WTC11 (cell line): ENCODE data around the gene ZNF292. TPM values are rescaled to one million over a fixed set of nuclear protein-coding genes. Genes with fewer than 3 reads are reported as not detected.
"Not testable (repeated sequence)": the region's sequence is repeated elsewhere in the genome, so short reads cannot be mapped to it uniquely, and the experiment has no call there.

Source experiments
- ATAC-seq: fragments of 200-7000 bp; cut with Tn5 transposase; 2 replicates; pipeline ENCODE4 v1.10.0; 2021; ENCODE audit warnings: mild to moderate bottlenecking, moderate library complexity
- CTCF ChIA-PET: fragments of 300-600 bp; sonication (Branson Sonifier 250); formaldehyde crosslinking; loops from one replicate; lab custom pipeline; 2021; ENCODE audit warnings: antibody characterized with exemption; lab: Charles Lee
- POLR2A ChIA-PET: fragments of 350-600 bp; sonication (Branson Sonifier 250); formaldehyde crosslinking; loops from one replicate; lab custom pipeline; 2021; ENCODE audit warnings: antibody characterized with exemption; lab: Charles Lee
- DNase-seq: peaks from one replicate; pipeline ENCODE4 v3.0.0; 2021; ENCODE audit warnings: low spot score
- H3K27ac Mint-ChIP-seq: 2 replicates; pipeline ENCODE4 v1.8.0; 2021; ENCODE audit warnings: mixed read lengths
- H3K27me3 Mint-ChIP-seq: 2 replicates; pipeline ENCODE4 v1.8.0; 2021; ENCODE audit warnings: low read depth, mild to moderate bottlenecking, moderate library complexity, mixed read lengths
- H3K36me3 Mint-ChIP-seq: 2 replicates; pipeline ENCODE4 v1.8.0; 2021; ENCODE audit warnings: mixed read lengths
- H3K4me1 Mint-ChIP-seq: 2 replicates; pipeline ENCODE4 v1.8.0; 2022; ENCODE audit warnings: mixed read lengths
- H3K4me3 Mint-ChIP-seq: 2 replicates; pipeline ENCODE4 v1.8.0; 2021; ENCODE audit warnings: mild to moderate bottlenecking, moderate library complexity, mixed read lengths
- H3K9me3 Mint-ChIP-seq: 2 replicates; pipeline ENCODE4 v1.8.0; 2021; ENCODE audit warnings: mixed read lengths
- CREM ChIP-seq: sonication (generic); formaldehyde crosslinking; IDR thresholded peaks from 2 replicates; pipeline ENCODE4 v1.8.1; 2022; ENCODE audit warnings: mild to moderate bottlenecking, missing genetic modification reagents, moderate library complexity
- FOXK1 ChIP-seq: sonication (generic); formaldehyde crosslinking; IDR thresholded peaks from 2 replicates; pipeline ENCODE4 v1.8.0; 2022; ENCODE audit warnings: mild to moderate bottlenecking, moderate library complexity, missing genetic modification reagents
- GRHL2 ChIP-seq: fragments of 250-450 bp; sonication (Bioruptor Pico); IDR thresholded peaks from 2 replicates; pipeline ENCODE4 v1.8.0; 2022; ENCODE audit warnings: mild to moderate bottlenecking, moderate library complexity; ENCODE audit not compliant: insufficient replicate concordance, severe bottlenecking
- IRF2 ChIP-seq: sonication (generic); formaldehyde crosslinking; IDR thresholded peaks from 2 replicates; pipeline ENCODE4 v1.8.0; 2022; ENCODE audit warnings: low read depth, missing genetic modification reagents, borderline replicate concordance
- KAT7 ChIP-seq: sonication (generic); formaldehyde crosslinking; IDR thresholded peaks from 2 replicates; pipeline ENCODE4 v1.8.1; 2023; ENCODE audit warnings: missing genetic modification reagents, mild to moderate bottlenecking, borderline replicate concordance
- NFE2L1 ChIP-seq: sonication (generic); formaldehyde crosslinking; IDR thresholded peaks from 2 replicates; pipeline ENCODE4 v1.8.1; 2023; ENCODE audit warnings: missing genetic modification reagents
- OVOL2 ChIP-seq: fragments of 250-450 bp; sonication (Bioruptor Pico); IDR thresholded peaks from 2 replicates; pipeline ENCODE4 v1.9.0; 2021; ENCODE audit warnings: mild to moderate bottlenecking, borderline replicate concordance
- ZNF232 ChIP-seq: sonication (generic); formaldehyde crosslinking; IDR thresholded peaks from 2 replicates; pipeline ENCODE4 v1.8.0; 2022; ENCODE audit warnings: mild to moderate bottlenecking, missing genetic modification reagents
- ZNF396 ChIP-seq: fragments of 250-450 bp; sonication (Bioruptor Pico); IDR thresholded peaks from 2 replicates; pipeline ENCODE4 v1.8.0; 2021; ENCODE audit warnings: mild to moderate bottlenecking, moderate library complexity, borderline replicate concordance
- total RNA-seq: library from RNA; stranded (reverse); gene quantifications from 3 replicates; pipeline ENCODE4 v1.2.3, GENCODE V29; 2021
- TF ChIP-seq, protein P1 (sequence below): sonication (generic); formaldehyde crosslinking; IDR thresholded peaks from 2 replicates; pipeline ENCODE4 v1.8.0; 2022; ENCODE audit warnings: mild to moderate bottlenecking, missing genetic modification reagents
- TF ChIP-seq, protein P2 (sequence below): fragments of 200-600 bp; IDR thresholded peaks from 2 replicates; pipeline ENCODE4 v1.8.0; 2022; ENCODE audit warnings: antibody characterized with exemption
- TF ChIP-seq, protein P3 (sequence below): sonication (generic); formaldehyde crosslinking; IDR thresholded peaks from 2 replicates; pipeline ENCODE4 v1.8.1; 2022; ENCODE audit warnings: low read depth, missing genetic modification reagents, borderline replicate concordance
- TF ChIP-seq, protein P4 (sequence below): sonication (generic); formaldehyde crosslinking; IDR thresholded peaks from 2 replicates; pipeline ENCODE4 v1.8.1; 2022; ENCODE audit warnings: low read depth, mild to moderate bottlenecking, moderate library complexity, missing genetic modification reagents, borderline replicate concordance
- TF ChIP-seq, protein P5 (sequence below): sonication (generic); formaldehyde crosslinking; IDR thresholded peaks from 2 replicates; pipeline ENCODE4 v1.8.1; 2023; ENCODE audit warnings: mild to moderate bottlenecking, moderate library complexity, missing genetic modification reagents
- TF ChIP-seq, protein P6 (sequence below): sonication (generic); formaldehyde crosslinking; IDR thresholded peaks from 2 replicates; pipeline ENCODE4 v1.8.1; 2022; ENCODE audit warnings: mild to moderate bottlenecking, missing genetic modification reagents, moderate library complexity, borderline replicate concordance
- TF ChIP-seq, protein P7 (sequence below): sonication (generic); formaldehyde crosslinking; IDR thresholded peaks from 2 replicates; pipeline ENCODE4 v1.8.0; 2022; ENCODE audit warnings: mild to moderate bottlenecking, missing genetic modification reagents
- TF ChIP-seq, protein P8 (sequence below): sonication (generic); formaldehyde crosslinking; IDR thresholded peaks from 2 replicates; pipeline ENCODE4 v1.8.0; 2023; ENCODE audit warnings: mild to moderate bottlenecking, missing genetic modification reagents

The ZNF292 gene
- total RNA-seq, 1 experiment from 2014 or later, result 42.1 TPM

DNA sequence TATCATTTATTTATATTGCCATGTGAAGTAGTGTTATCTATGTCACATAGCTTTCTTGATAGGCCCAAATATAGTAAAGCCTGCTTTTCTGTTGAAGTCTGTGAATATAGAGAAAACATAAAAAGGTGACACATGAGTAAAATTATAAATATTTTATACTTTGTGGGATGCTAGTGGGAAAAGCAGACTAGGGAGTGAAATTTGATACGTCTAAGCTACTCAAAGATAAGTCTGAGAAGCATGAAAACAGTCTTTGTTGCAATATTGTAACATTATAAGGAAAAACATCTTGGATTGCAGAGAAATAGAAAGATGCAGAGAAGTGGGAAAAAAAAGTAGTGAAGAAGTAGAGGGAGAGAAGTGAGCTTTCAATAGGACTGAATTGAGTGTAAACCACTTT, 75.4 kb downstream of the ZNF292 start:
- POLR2A ChIA-PET, result no interaction called here
- H3K27ac Mint-ChIP-seq, result no peak overlapping the region; the same call in 1 of the 2 replicates
- peaks cover 2% of the 10 kb centered on the region; the same call in 1 of the 2 replicates for H3K4me1 Mint-ChIP-seq
- H3K27me3 Mint-ChIP-seq, result no peaks in the 10 kb centered on the region
- CTCF ChIA-PET, result no interaction called here
- H3K9me3 Mint-ChIP-seq, result no peaks in the 10 kb centered on the region
- no peak overlapping the region for H3K4me3 Mint-ChIP-seq
- TF ChIP-seq GRHL2 (CRISPR knock-in tag), result no peak
- no peak for DNase-seq
- peaks cover 8% of the 10 kb centered on the region for H3K36me3 Mint-ChIP-seq
- ATAC-seq, result no peak

DNA sequence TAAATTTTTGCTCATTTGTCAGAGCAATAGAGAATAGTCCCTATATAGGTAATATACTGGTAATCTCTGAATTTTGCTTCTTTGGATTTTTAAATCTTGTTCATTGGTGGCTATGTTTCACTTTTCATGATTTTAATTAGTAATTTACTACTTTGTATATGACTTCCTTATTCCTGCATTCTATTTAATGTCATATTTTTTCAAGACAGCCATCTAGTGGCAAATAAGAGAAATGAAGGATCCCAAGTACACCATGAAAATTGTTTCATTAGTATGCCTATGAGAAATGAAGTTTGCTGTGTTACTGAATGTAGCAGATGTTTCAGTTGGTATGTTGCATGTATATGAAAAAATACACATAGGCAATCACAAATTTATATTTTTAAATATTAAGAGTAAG, 82.4 kb downstream of the ZNF292 start:
- Mint-ChIP-seq H3K4me1 (no peaks in the 10 kb centered on the region), H3K9me3 (no peaks in the 10 kb centered on the region), H3K27ac (no peak overlapping the region), H3K27me3 (no peaks in the 10 kb centered on the region), H3K4me3 (no peak overlapping the region), H3K36me3 (peaks cover 41% of the 10 kb centered on the region)
- ChIA-PET POLR2A (no interaction called here), CTCF (interaction anchor here (1.7 kb wide), 1 partner anchor 159 kb away, joined by 7 read pairs; no protein-coding TSS in a partner anchor)
- no peak for ATAC-seq
- no peak for DNase-seq
- TF ChIP-seq ZNF396 (no peak), FOXK1 (no peak), NFE2L1 (no peak), CREM (CRISPR knock-in tag) (no peak), OVOL2 (CRISPR knock-in tag) (no peak), KAT7 (CRISPR knock-in tag) (no peak)
- TF ChIP-seq, protein P1, sequence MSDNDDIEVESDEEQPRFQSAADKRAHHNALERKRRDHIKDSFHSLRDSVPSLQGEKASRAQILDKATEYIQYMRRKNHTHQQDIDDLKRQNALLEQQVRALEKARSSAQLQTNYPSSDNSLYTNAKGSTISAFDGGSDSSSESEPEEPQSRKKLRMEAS (CRISPR knock-in tag), result no peak
- TF ChIP-seq, protein P2, sequence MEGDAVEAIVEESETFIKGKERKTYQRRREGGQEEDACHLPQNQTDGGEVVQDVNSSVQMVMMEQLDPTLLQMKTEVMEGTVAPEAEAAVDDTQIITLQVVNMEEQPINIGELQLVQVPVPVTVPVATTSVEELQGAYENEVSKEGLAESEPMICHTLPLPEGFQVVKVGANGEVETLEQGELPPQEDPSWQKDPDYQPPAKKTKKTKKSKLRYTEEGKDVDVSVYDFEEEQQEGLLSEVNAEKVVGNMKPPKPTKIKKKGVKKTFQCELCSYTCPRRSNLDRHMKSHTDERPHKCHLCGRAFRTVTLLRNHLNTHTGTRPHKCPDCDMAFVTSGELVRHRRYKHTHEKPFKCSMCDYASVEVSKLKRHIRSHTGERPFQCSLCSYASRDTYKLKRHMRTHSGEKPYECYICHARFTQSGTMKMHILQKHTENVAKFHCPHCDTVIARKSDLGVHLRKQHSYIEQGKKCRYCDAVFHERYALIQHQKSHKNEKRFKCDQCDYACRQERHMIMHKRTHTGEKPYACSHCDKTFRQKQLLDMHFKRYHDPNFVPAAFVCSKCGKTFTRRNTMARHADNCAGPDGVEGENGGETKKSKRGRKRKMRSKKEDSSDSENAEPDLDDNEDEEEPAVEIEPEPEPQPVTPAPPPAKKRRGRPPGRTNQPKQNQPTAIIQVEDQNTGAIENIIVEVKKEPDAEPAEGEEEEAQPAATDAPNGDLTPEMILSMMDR, result no peak
- TF ChIP-seq, protein P3, sequence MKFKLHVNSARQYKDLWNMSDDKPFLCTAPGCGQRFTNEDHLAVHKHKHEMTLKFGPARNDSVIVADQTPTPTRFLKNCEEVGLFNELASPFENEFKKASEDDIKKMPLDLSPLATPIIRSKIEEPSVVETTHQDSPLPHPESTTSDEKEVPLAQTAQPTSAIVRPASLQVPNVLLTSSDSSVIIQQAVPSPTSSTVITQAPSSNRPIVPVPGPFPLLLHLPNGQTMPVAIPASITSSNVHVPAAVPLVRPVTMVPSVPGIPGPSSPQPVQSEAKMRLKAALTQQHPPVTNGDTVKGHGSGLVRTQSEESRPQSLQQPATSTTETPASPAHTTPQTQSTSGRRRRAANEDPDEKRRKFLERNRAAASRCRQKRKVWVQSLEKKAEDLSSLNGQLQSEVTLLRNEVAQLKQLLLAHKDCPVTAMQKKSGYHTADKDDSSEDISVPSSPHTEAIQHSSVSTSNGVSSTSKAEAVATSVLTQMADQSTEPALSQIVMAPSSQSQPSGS, result no peak
- TF ChIP-seq, protein P4, sequence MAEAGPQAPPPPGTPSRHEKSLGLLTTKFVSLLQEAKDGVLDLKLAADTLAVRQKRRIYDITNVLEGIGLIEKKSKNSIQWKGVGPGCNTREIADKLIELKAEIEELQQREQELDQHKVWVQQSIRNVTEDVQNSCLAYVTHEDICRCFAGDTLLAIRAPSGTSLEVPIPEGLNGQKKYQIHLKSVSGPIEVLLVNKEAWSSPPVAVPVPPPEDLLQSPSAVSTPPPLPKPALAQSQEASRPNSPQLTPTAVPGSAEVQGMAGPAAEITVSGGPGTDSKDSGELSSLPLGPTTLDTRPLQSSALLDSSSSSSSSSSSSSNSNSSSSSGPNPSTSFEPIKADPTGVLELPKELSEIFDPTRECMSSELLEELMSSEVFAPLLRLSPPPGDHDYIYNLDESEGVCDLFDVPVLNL, result no peak

DNA sequence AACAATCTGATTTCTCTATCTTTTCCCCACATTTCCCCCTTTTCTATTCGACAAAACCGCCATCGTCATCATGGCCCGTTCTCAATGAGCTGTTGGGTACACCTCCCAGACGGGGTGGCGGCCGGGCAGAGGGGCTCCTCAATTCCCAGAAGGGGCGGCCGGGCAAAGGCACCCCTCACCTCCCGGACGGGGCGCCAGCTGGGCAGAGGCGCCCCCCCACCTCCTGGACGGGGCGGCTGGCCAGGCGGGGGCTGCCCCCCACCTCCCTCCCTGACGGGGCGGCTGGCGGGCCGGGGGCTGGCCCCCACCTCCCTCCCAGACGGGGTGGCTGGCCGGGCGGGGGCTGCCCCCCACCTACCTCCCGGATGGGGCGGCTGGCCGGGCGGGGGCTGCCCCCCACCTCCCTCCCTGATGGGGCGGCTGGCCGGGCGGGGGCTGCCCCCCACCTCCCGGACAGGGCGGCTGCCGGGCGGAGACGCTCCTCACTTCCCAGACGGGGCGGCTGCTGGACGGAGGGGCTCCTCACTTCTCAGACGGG, 83.8 kb downstream of the ZNF292 start:
- H3K27me3 Mint-ChIP-seq, CTCF ChIA-PET, DNase-seq, H3K9me3 Mint-ChIP-seq, H3K4me1 Mint-ChIP-seq, ATAC-seq, H3K27ac Mint-ChIP-seq, H3K4me3 Mint-ChIP-seq, POLR2A ChIA-PET: not testable (repeated sequence)
- H3K36me3 Mint-ChIP-seq, result peaks cover 50% of the 10 kb centered on the region

DNA sequence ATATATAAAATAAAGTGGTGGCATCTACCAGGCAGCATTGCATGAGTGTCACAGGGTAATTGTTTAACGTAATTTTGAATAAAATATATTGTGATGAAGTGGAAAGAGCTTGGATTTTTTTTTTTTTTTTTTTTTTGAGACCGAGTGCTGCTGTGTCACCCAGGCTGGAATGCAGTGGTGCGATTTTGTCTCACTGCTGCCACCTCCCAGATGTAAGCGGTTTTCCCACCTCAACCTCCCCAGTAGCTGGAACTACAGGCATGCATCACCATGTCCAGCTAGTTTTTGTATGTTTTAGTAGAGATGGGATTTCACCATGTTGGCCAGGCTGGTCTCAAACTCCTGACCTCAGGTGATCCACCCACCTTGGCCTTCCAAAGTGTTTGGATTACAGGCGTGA, 85.9 kb downstream of the ZNF292 start:
- DNase-seq (no peak), ATAC-seq (peak; percentile 78)
- no peaks in the 10 kb centered on the region for H3K9me3 Mint-ChIP-seq
- H3K27me3 Mint-ChIP-seq, result no peaks in the 10 kb centered on the region
- no peak overlapping the region for H3K27ac Mint-ChIP-seq
- H3K36me3 Mint-ChIP-seq, result peaks cover 54% of the 10 kb centered on the region
- H3K4me3 Mint-ChIP-seq, result no peak overlapping the region
- ChIA-PET POLR2A (interaction anchor here (0.6 kb wide), 1 partner anchor 74 kb away, joined by 3 read pairs; no protein-coding TSS in a partner anchor), CTCF (interaction anchor here (0.6 to 1.6 kb wide), 11 partner anchors 9 to 868 kb away, joined by 3 to 9 read pairs (median 5); partner anchors contain the start of gene ZNF292)
- no peaks in the 10 kb centered on the region for H3K4me1 Mint-ChIP-seq
- TF ChIP-seq, protein P5, sequence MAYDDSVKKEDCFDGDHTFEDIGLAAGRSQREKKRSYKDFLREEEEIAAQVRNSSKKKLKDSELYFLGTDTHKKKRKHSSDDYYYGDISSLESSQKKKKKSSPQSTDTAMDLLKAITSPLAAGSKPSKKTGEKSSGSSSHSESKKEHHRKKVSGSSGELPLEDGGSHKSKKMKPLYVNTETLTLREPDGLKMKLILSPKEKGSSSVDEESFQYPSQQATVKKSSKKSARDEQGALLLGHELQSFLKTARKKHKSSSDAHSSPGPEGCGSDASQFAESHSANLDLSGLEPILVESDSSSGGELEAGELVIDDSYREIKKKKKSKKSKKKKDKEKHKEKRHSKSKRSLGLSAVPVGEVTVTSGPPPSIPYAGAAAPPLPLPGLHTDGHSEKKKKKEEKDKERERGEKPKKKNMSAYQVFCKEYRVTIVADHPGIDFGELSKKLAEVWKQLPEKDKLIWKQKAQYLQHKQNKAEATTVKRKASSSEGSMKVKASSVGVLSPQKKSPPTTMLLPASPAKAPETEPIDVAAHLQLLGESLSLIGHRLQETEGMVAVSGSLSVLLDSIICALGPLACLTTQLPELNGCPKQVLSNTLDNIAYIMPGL, result no peak
- TF ChIP-seq, protein P6, sequence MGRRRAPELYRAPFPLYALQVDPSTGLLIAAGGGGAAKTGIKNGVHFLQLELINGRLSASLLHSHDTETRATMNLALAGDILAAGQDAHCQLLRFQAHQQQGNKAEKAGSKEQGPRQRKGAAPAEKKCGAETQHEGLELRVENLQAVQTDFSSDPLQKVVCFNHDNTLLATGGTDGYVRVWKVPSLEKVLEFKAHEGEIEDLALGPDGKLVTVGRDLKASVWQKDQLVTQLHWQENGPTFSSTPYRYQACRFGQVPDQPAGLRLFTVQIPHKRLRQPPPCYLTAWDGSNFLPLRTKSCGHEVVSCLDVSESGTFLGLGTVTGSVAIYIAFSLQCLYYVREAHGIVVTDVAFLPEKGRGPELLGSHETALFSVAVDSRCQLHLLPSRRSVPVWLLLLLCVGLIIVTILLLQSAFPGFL, result no peak
- TF ChIP-seq, protein P7, sequence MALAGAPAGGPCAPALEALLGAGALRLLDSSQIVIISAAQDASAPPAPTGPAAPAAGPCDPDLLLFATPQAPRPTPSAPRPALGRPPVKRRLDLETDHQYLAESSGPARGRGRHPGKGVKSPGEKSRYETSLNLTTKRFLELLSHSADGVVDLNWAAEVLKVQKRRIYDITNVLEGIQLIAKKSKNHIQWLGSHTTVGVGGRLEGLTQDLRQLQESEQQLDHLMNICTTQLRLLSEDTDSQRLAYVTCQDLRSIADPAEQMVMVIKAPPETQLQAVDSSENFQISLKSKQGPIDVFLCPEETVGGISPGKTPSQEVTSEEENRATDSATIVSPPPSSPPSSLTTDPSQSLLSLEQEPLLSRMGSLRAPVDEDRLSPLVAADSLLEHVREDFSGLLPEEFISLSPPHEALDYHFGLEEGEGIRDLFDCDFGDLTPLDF (CRISPR knock-in tag), result no peak
- TF ChIP-seq CREM (CRISPR knock-in tag), result no peak
- TF ChIP-seq IRF2 (CRISPR knock-in tag), result no peak
- TF ChIP-seq, protein P8, sequence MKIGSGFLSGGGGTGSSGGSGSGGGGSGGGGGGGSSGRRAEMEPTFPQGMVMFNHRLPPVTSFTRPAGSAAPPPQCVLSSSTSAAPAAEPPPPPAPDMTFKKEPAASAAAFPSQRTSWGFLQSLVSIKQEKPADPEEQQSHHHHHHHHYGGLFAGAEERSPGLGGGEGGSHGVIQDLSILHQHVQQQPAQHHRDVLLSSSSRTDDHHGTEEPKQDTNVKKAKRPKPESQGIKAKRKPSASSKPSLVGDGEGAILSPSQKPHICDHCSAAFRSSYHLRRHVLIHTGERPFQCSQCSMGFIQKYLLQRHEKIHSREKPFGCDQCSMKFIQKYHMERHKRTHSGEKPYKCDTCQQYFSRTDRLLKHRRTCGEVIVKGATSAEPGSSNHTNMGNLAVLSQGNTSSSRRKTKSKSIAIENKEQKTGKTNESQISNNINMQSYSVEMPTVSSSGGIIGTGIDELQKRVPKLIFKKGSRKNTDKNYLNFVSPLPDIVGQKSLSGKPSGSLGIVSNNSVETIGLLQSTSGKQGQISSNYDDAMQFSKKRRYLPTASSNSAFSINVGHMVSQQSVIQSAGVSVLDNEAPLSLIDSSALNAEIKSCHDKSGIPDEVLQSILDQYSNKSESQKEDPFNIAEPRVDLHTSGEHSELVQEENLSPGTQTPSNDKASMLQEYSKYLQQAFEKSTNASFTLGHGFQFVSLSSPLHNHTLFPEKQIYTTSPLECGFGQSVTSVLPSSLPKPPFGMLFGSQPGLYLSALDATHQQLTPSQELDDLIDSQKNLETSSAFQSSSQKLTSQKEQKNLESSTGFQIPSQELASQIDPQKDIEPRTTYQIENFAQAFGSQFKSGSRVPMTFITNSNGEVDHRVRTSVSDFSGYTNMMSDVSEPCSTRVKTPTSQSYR (CRISPR knock-in tag), result no peak
- no peak for TF ChIP-seq ZNF232 (CRISPR knock-in tag)
